NT2/D1 (cell line): ENCODE data around the gene LMOD1.

ENCODE experiments used
- SUZ12 ChIP-seq: IDR thresholded peaks from 2 replicates; pipeline ENCODE4 v1.6.1; 2011; ENCODE audit not compliant: insufficient read length, insufficient read depth; ENCODE audit errors: extremely low read depth
- YY1 ChIP-seq: IDR thresholded peaks from 2 replicates; pipeline ENCODE4 v1.6.1; 2011; ENCODE audit not compliant: insufficient read length, insufficient read depth

DNA sequence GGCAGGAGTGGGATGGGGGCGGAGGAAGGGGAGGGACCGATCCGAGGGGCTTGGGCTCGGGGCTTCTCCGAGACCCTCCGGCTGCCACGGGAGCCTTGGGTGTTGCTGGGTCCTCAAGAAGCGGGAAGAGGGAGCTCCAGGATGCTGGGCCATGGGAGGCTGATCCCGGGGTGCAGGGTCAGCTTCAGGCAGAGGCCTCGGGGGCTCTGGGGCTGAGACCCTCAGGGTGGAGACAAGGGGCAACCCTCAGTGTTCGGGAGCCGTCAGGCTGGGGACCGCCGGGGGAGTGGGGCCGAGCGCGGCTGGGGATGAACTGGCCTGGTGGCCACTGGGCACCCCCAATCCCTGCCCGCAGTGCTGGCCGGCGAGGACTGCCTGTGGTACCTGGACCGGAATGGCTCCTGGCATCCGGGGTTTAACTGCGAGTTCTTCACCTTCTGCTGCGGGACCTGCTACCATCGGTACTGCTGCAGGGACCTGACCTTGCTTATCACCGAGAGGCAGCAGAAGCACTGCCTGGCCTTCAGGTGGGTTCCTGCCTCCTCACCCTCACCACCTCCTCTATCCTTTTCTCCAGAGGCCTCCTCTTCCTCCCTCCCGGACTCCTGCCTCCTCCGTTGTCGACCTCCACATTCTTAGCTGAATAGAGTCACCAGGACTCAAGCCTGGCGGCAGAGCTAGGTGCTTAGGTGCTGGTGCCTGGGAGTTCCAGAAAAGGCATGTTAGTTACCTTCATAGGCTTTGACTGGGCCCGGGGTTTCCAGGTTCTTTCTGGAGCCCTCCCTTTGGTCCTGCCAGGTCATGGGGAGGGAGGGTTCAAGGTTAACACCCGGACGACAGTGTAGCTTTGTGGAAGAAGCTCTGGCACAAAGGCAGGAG, 57.0 kb downstream of the LMOD1 start:
- no peak for TF ChIP-seq SUZ12
- TF ChIP-seq YY1 = no peak
